CD4-positive, CD25-positive, alpha-beta regulatory T cell (primary cell): ENCODE data around the gene GLT8D1. TPM values are rescaled to one million over a fixed set of nuclear protein-coding genes. Genes with fewer than 3 reads are reported as not detected.

Experiments used
- ATAC-seq, 2 donors: fragments of 150-1000 bp; cut with Tn5 transposase; one replicate each; pipeline ENCODE4 v1.10.0; 2021; ENCODE audit warnings: low read depth in 2 of 2, moderate number of reproducible peaks in 2 of 2, moderate library complexity in 1 of 2
- DNase-seq, 3 donors: peaks; one replicate each; pipeline versions ENCODE4 v3.0.0 to v3.0.0-alpha.2; 2012 to 2022; ENCODE audit warnings: mixed read lengths in 1 of 3
- H3K27ac ChIP-seq: one replicate; pipeline ENCODE4 v1.7.0; 2013; ENCODE audit warnings: mild to moderate bottlenecking, low read length; ENCODE audit not compliant: insufficient read depth, poor library complexity, severe bottlenecking
- H3K27me3 ChIP-seq: one replicate; pipeline ENCODE4 v1.7.0; 2013; ENCODE audit warnings: low read length; ENCODE audit not compliant: control insufficient read depth, insufficient read depth
- H3K36me3 ChIP-seq: one replicate; pipeline ENCODE4 v1.7.0; 2013; ENCODE audit warnings: mild to moderate bottlenecking, low read length, moderate library complexity; ENCODE audit not compliant: control insufficient read depth, insufficient read depth
- H3K4me1 ChIP-seq: 2 replicates; pipeline ENCODE4 v1.7.0; 2013; ENCODE audit warnings: mild to moderate bottlenecking, low read length; ENCODE audit not compliant: insufficient read depth, control insufficient read depth, poor library complexity, severe bottlenecking
- H3K4me3 ChIP-seq: one replicate; pipeline ENCODE4 v1.7.0; 2013; ENCODE audit warnings: low read depth, mild to moderate bottlenecking, low read length, moderate library complexity
- H3K9me3 ChIP-seq, 2 experiments: 1 replicate in 1 of 2; 2 replicates in 1 of 2; pipeline ENCODE4 v1.7.0; 2013; ENCODE audit warnings: low read length in 2 of 2, mild to moderate bottlenecking in 1 of 2, moderate library complexity in 1 of 2; ENCODE audit not compliant: control insufficient read depth in 2 of 2
- H3K27ac Mint-ChIP-seq, 3 donors: one replicate each; pipeline ENCODE4 v1.8.0; 2020 to 2022; ENCODE audit warnings: mild to moderate bottlenecking in 3 of 3, mixed read lengths in 3 of 3, moderate library complexity in 2 of 3
- H3K27me3 Mint-ChIP-seq: one replicate; pipeline ENCODE4 v1.8.0; 2022; ENCODE audit warnings: mild to moderate bottlenecking, mixed read lengths
- H3K36me3 Mint-ChIP-seq: one replicate; pipeline ENCODE4 v1.8.0; 2020; ENCODE audit warnings: mixed read lengths
- H3K4me1 Mint-ChIP-seq, 4 donors: one replicate each; pipeline ENCODE4 v1.8.0; 2020 to 2022; ENCODE audit warnings: mixed read lengths in 4 of 4, mild to moderate bottlenecking in 1 of 4
- H3K4me3 Mint-ChIP-seq, 4 donors: one replicate each; pipeline ENCODE4 v1.8.0; 2020 to 2022; ENCODE audit warnings: mild to moderate bottlenecking in 4 of 4, mixed read lengths in 4 of 4, moderate library complexity in 3 of 4
- H3K9me3 Mint-ChIP-seq, 7 donors: one replicate each; pipeline ENCODE4 v1.8.0; 2020 to 2022; ENCODE audit warnings: mixed read lengths in 7 of 7, mild to moderate bottlenecking in 3 of 7, moderate library complexity in 2 of 7
- polyA plus RNA-seq, 4 donors: library from polyadenylated mRNA; unstranded; fragments of 300-500 nt; fragmentation: Illumina TruSeq; gene quantifications; one replicate each; pipeline ENCODE4 v1.2.3, GENCODE V29; 2021
- total RNA-seq: library from RNA; stranded (reverse); gene quantifications from one replicate; pipeline ENCODE4 v1.2.3, GENCODE V29; 2022

GLT8D1 gene
- total and polyA plus RNA-seq, 5 donors from 2014 or later: 26.6 to 73.4 (median 62.8) TPM

DNA sequence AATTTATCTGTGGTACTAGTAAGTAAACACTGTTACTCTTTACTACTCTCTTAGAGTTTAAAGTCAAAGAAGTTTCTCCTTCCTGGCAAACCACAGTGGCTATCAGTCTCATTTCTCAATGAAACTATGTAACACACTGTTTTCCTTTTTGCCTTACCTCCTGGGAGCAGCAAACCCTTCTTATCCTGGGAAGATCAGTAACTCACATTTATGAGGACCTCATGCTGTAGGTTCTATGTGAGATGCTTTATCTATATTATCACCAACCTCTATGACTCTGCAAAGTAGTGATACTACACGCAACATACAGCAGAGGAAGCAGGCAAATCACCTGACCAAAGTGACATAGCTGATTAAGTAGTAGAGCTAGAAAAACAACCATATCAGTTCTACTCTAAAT is 55.2 kb downstream of the GLT8D1 start:
- Mint-ChIP-seq H3K27me3 (no peaks in the 10 kb centered on the region), H3K4me3 (no peak overlapping the region), H3K36me3 (peaks cover 58% of the 10 kb centered on the region), H3K9me3 (no peaks in the 10 kb centered on the region), H3K27ac (peak overlapping the region; percentile 2 to 61 (median 11)), H3K4me1 (peaks cover 3 to 14% (median 8%) of the 10 kb centered on the region in 4 donors)
- Histone ChIP-seq H3K9me3 (no peaks in the 10 kb centered on the region), H3K27me3 (no peaks in the 10 kb centered on the region), H3K4me1 (no peaks in the 10 kb centered on the region), H3K4me3 (no peak overlapping the region), H3K27ac (no peak overlapping the region), H3K36me3 (peaks cover 68% of the 10 kb centered on the region)
- ATAC-seq: peak in 1 of 2 donors; percentile 50
- DNase-seq: peak in 1 of 3 donors; percentile 15

GRCh38 chr3:52649461-52650210 is 56.0 kb downstream of the GLT8D1 start:
- peak overlapping the region in 2 of 3 donors; percentile 42 to 46 for H3K27ac Mint-ChIP-seq
- ATAC-seq (no peak), DNase-seq (no peak)
- no peak overlapping the region for H3K27ac ChIP-seq
- H3K4me1 ChIP-seq: no peaks in the 10 kb centered on the region
- H3K9me3 Mint-ChIP-seq: no peaks in the 10 kb centered on the region
- no peak overlapping the region for H3K4me3 ChIP-seq
- no peaks in the 10 kb centered on the region for H3K9me3 ChIP-seq
- peaks cover 71% of the 10 kb centered on the region for H3K36me3 ChIP-seq
- peaks cover 3 to 14% (median 9%) of the 10 kb centered on the region in 4 donors for H3K4me1 Mint-ChIP-seq
- peaks cover 60% of the 10 kb centered on the region for H3K36me3 Mint-ChIP-seq
- no peaks in the 10 kb centered on the region for H3K27me3 ChIP-seq
- H3K27me3 Mint-ChIP-seq: no peaks in the 10 kb centered on the region
- H3K4me3 Mint-ChIP-seq: no peak overlapping the region

- peaks cover 76% of the 10 kb centered on the region for H3K36me3 ChIP-seq
- no peaks in the 10 kb centered on the region for H3K4me1 ChIP-seq
- ATAC-seq: no peak
- no peak for DNase-seq
- no peak overlapping the region for H3K4me3 Mint-ChIP-seq
- H3K27me3 ChIP-seq: no peaks in the 10 kb centered on the region
- H3K4me3 ChIP-seq: no peak overlapping the region
- no peaks in the 10 kb centered on the region for H3K9me3 Mint-ChIP-seq
- peaks cover 61% of the 10 kb centered on the region for H3K36me3 Mint-ChIP-seq
- no peaks in the 10 kb centered on the region for H3K9me3 ChIP-seq
- H3K27ac ChIP-seq: no peak overlapping the region
- peaks cover 3 to 12% (median 7%) of the 10 kb centered on the region in 4 donors for H3K4me1 Mint-ChIP-seq
- H3K27me3 Mint-ChIP-seq: no peaks in the 10 kb centered on the region
- H3K27ac Mint-ChIP-seq: peak overlapping the region in 1 of 3 donors; percentile 27
Observed at GRCh38 chr3:52645549-52645948, 60.0 kb downstream of the GLT8D1 start.

Other genes starting within 250 kb of the GLT8D1 start
- gene STAB1, start 210.5 kb downstream of the GLT8D1 start, total RNA-seq: 0.42 TPM
- not detected for gene STAB1, start 210.5 kb downstream of the GLT8D1 start, polyA plus RNA-seq
- gene NT5DC2, start 171.9 kb downstream of the GLT8D1 start, total RNA-seq: 3.7 TPM
- under 1 TPM in 1 of 4 donors, not detected in 3; 0.81 TPM for gene NT5DC2, start 171.9 kb downstream of the GLT8D1 start, polyA plus RNA-seq
- gene UQCC5, start 169.2 kb downstream of the GLT8D1 start, total RNA-seq: 4.5 TPM
- gene UQCC5, start 169.2 kb downstream of the GLT8D1 start, polyA plus RNA-seq: 10 to 100 TPM; 19.2 to 27.9 (median 23.0) TPM
- 58.7 TPM for gene PBRM1, start 19.9 kb downstream of the GLT8D1 start, total RNA-seq
- gene PBRM1, start 19.9 kb downstream of the GLT8D1 start, polyA plus RNA-seq: 10 to 100 TPM; 59.4 to 73.4 (median 67.9) TPM
- gene GNL3, start 19.8 kb downstream of the GLT8D1 start, total RNA-seq: 75.7 TPM
- 10 to 100 TPM; 42.4 to 61.5 (median 51.8) TPM for gene GNL3, start 19.8 kb downstream of the GLT8D1 start, polyA plus RNA-seq
- gene SPCS1, start 315 bp upstream of the GLT8D1 start, total RNA-seq: 57.6 TPM
- gene SPCS1, start 315 bp upstream of the GLT8D1 start, polyA plus RNA-seq: 100 to 1,000 TPM; 304 to 318 (median 312) TPM
- 13.9 TPM for gene NEK4, start 65.1 kb upstream of the GLT8D1 start, total RNA-seq
- 1 to 10 TPM; 6.3 to 8.5 (median 7.2) TPM for gene NEK4, start 65.1 kb upstream of the GLT8D1 start, polyA plus RNA-seq
- not detected for gene ITIH1, start 71.8 kb upstream of the GLT8D1 start, total RNA-seq
- gene ITIH1, start 71.8 kb upstream of the GLT8D1 start, polyA plus RNA-seq: not detected
- gene ITIH3, start 89.0 kb upstream of the GLT8D1 start, total RNA-seq: not detected
- 1 to 10 TPM in 1 of 4 donors, under 1 TPM in 1, not detected in 2; 0.63 to 1.5 TPM for gene ITIH3, start 89.0 kb upstream of the GLT8D1 start, polyA plus RNA-seq
- 71.1 TPM for gene ITIH4, start 124.9 kb upstream of the GLT8D1 start, total RNA-seq
- 1 to 10 TPM in 3 of 4 donors, not detected in 1; 1.1 to 2.0 (median 2.0) TPM for gene ITIH4, start 124.9 kb upstream of the GLT8D1 start, polyA plus RNA-seq
- 13.8 TPM for gene MUSTN1, start 129.2 kb upstream of the GLT8D1 start, total RNA-seq
- gene MUSTN1, start 129.2 kb upstream of the GLT8D1 start, polyA plus RNA-seq: 1 to 10 TPM in 1 of 4 donors, not detected in 3; 1.2 TPM
- 87.7 TPM for gene STIMATE, start 191.8 kb upstream of the GLT8D1 start, total RNA-seq
- 10 to 100 TPM; 10.7 to 15.5 (median 12.4) TPM for gene STIMATE, start 191.8 kb upstream of the GLT8D1 start, polyA plus RNA-seq